Measurements from ENCODE around the gene CYLD. TPM values are rescaled to one million over a fixed set of nuclear protein-coding genes. Genes with fewer than 3 reads are reported as not detected.

The CYLD gene
- total and polyA plus RNA-seq, 2 donors (not counting 3 experiments of a cell fraction or from before 2014, with no cell fraction given) = 7.4 to 21.5 TPM

GRCh38 chr16:50814541-50814940 lies 72.7 kb downstream of the CYLD start:
- no peaks in the 10 kb centered on the region for H3K9me3 ChIP-seq (replicated peaks; ENCODE audit: control insufficient read depth, insufficient read depth, low read length)
- DNase-seq (ENCODE audit: low read depth, low spot score) (no peak), FAIRE-seq (no peak)
- H3K9me1 ChIP-seq (replicated peaks; ENCODE audit: control insufficient read depth, extremely low read depth, insufficient read depth, low read length) = no peaks in the 10 kb centered on the region
- H3K9ac ChIP-seq (replicated peaks; ENCODE audit: extremely low read depth, insufficient read depth, low read length) = no peak overlapping the region
- H3K27ac ChIP-seq (ENCODE audit: insufficient read depth, low read depth, low read length) = no peak overlapping the region
- no TSS peak for BruUV-seq (replicated peaks)
- dilution Hi-C loops (cut with MboI; ENCODE audit: extremely low pct_ligation_motif_present, low sequenced_read_pairs) = no loop called here
- H3K27me3 ChIP-seq (ENCODE audit: control insufficient read depth in 2 of 2, insufficient read depth in 2 of 2, low read length in 2 of 2) = no peaks in the 10 kb centered on the region
- H3K36me3 ChIP-seq (ENCODE audit: control insufficient read depth in 2 of 2, extremely low read depth in 1 of 2, insufficient read depth in 2 of 2, low read length in 2 of 2) = no peaks in the 10 kb centered on the region
- POLR2A ChIA-PET = no interaction called here
- H3K4me2 ChIP-seq (ENCODE audit: insufficient read depth, low read length) = no peak overlapping the region
- H3K4me1 ChIP-seq (ENCODE audit: control insufficient read depth, extremely low read depth, insufficient read depth, low read length) = no peaks in the 10 kb centered on the region
- H3K4me3 ChIP-seq (replicated peaks in 1 of 3; ENCODE audit: insufficient read depth in 1 of 3, low read depth in 1 of 3, low read length in 3 of 3) = no peak overlapping the region
- H4K20me1 ChIP-seq (replicated peaks; ENCODE audit: control insufficient read depth, extremely low read depth, insufficient read depth, low read length) = no peaks in the 10 kb centered on the region
- H2AFZ ChIP-seq (ENCODE audit: low read depth, low read length) = no peak overlapping the region
- H3K79me2 ChIP-seq (ENCODE audit: control insufficient read depth, insufficient read depth, low read length) = no peaks in the 10 kb centered on the region
- TF ChIP-seq MAX (IDR thresholded peaks at IDR 0.05; ENCODE audit: insufficient read depth, insufficient read length) (no peak), FOS (IDR thresholded peaks at IDR 0.05; ENCODE audit: borderline replicate concordance, insufficient read depth, low read length) (no peak), POLR2AphosphoS5 (IDR thresholded peaks at IDR 0.05; ENCODE audit: insufficient read depth, low read depth, low read length) (no peak), GATA2 (IDR thresholded peaks at IDR 0.05; ENCODE audit: insufficient read depth, insufficient read length, low read depth, low read length) (no peak), CTCF (IDR thresholded peaks at IDR 0.05; ENCODE audit: extremely low read depth in 1 of 2, insufficient read depth in 1 of 2, low read depth in 1 of 2, low read length in 2 of 2) (no peak), JUN (IDR thresholded peaks at IDR 0.05; ENCODE audit: borderline replicate concordance, insufficient read depth, insufficient read length, low read depth) (no peak), EZH2 (IDR thresholded peaks at IDR 0.05; ENCODE audit: borderline replicate concordance, low read depth, low read length, severe bottlenecking) (no peak), POLR2A (IDR thresholded peaks at IDR 0.05; ENCODE audit: low read depth, low read length) (no peak), MYC (IDR thresholded peaks at IDR 0.05; ENCODE audit: low read depth, low read length) (no peak)
- intact Hi-C loops (cut with micrococcal nuclease) = no loop called here
- CTCF ChIA-PET = interaction anchor here (1.8 kb wide), 1 partner anchor 8 kb away, joined by 22 read pairs; no protein-coding TSS in a partner anchor

Measured in endothelial cell of umbilical vein (primary cell).